Breast epithelium (tissue), 4 donors: Measurements from ENCODE around the gene DST. TPM values are rescaled to one million over a fixed set of nuclear protein-coding genes. Genes with fewer than 3 reads are reported as not detected.

Source experiments
- DNase-seq, 2 donors: peaks; one replicate each; pipeline ENCODE4 v3.0.0-alpha.2; 2019; ENCODE audit warnings: low spot score in 2 of 2
- H3K27ac ChIP-seq, 2 donors: fragments of 200-600 bp; sonication (generic) in 1 of 2; one replicate each; pipeline ENCODE4 v1.5.1; 2016 to 2019; ENCODE audit warnings: mild to moderate bottlenecking in 1 of 2
- H3K27me3 ChIP-seq, 2 donors: fragments of 200-600 bp; sonication (generic) in 1 of 2; one replicate each; pipeline versions ENCODE4 v1.5.1 to v1.6.0; 2017 to 2019; ENCODE audit warnings: control low read depth in 1 of 2, mild to moderate bottlenecking in 1 of 2
- H3K36me3 ChIP-seq: fragments of 200-600 bp; one replicate; pipeline ENCODE4 v1.5.1; 2019
- H3K4me1 ChIP-seq, 2 donors: fragments of 200-600 bp; sonication (generic); one replicate each; pipeline ENCODE4 v1.5.1; 2016 to 2019; ENCODE audit warnings: control low read depth in 1 of 2
- H3K4me3 ChIP-seq, 3 donors: fragments of 200-600 bp; sonication (generic); 1 replicate in 2 of 3; 2 replicates in 1 of 3; pipeline ENCODE4 v1.5.1; 2016 to 2019; ENCODE audit warnings: mild to moderate bottlenecking in 3 of 3, moderate library complexity in 2 of 3
- H3K9me3 ChIP-seq, 2 donors: fragments of 200-600 bp; sonication (generic) in 1 of 2; one replicate each; pipeline ENCODE4 v1.5.1; 2016 to 2019; ENCODE audit warnings: control low read depth in 1 of 2
- CTCF ChIP-seq, 3 donors: fragments of 450-650 bp; IDR thresholded peaks; one replicate each; pipeline ENCODE4 v1.5.1; 2016 to 2017; ENCODE audit warnings: antibody characterized with exemption in 3 of 3, mild to moderate bottlenecking in 3 of 3, moderate library complexity in 3 of 3
- POLR2A ChIP-seq: fragments of 450-650 bp; IDR thresholded peaks from one replicate; pipeline ENCODE4 v1.6.1; 2016; ENCODE audit warnings: antibody characterized with exemption, mild to moderate bottlenecking, moderate library complexity
- POLR2AphosphoS5 ChIP-seq, 3 donors: sonication (generic); formaldehyde crosslinking; IDR thresholded peaks; one replicate each; pipeline ENCODE4 v1.6.1; 2017; ENCODE audit warnings: antibody characterized with exemption in 3 of 3
- intact Hi-C: fragments of 100-400 bp; cut with DNase I; formaldehyde crosslinking; loops from one replicate; pipeline ENCODE4 v1.15.1; 2023; ENCODE audit warnings: low total_unique reads
- total RNA-seq, 3 donors: library from RNA; depleted of rRNA; stranded (reverse); fragments of >200 nt; gene quantifications; one replicate each; pipeline ENCODE4 v1.1.0, GENCODE V29; 2016

The DST gene
- total RNA-seq, 3 donors from 2014 or later: 272 to 1,354 (median 700) TPM

- intact Hi-C loops: no loop called here
- no peak overlapping the region for H3K27ac ChIP-seq
These were observed 95.0 kb downstream of the DST start for GRCh38 chr6:56547687-56548086.

GRCh38 chr6:56542364-56543331 is 100.0 kb downstream of the DST start:
- TF ChIP-seq CTCF (IDR thresholded peaks at IDR 0.05): no peak
- TF ChIP-seq POLR2A: peak; percentile 52
- peak; percentile 86 to 95 (median 94) for TF ChIP-seq POLR2AphosphoS5 (IDR thresholded peaks at IDR 0.05)
- peak; percentile 88 to 94 for DNase-seq
- H3K4me3 ChIP-seq: peak overlapping the region; percentile 62 to 71 (median 68)
- intact Hi-C loops: no loop called here
- peak overlapping the region; percentile 95 to 97 for H3K27ac ChIP-seq
- no peaks in the 10 kb centered on the region for H3K27me3 ChIP-seq
- no peaks in the 10 kb centered on the region for H3K36me3 ChIP-seq
- H3K4me1 ChIP-seq: peaks cover 0 to 5% of the 10 kb centered on the region in 2 donors
- no peaks in the 10 kb centered on the region for H3K9me3 ChIP-seq

More at GRCh38 chr6:56547687-56548086, 95.0 kb downstream of the DST start:
- no peaks in the 10 kb centered on the region for H3K9me3 ChIP-seq
- H3K36me3 ChIP-seq: no peaks in the 10 kb centered on the region
- DNase-seq: no peak
- H3K27me3 ChIP-seq: no peaks in the 10 kb centered on the region
- TF ChIP-seq POLR2A (no peak), CTCF (IDR thresholded peaks at IDR 0.05) (no peak), POLR2AphosphoS5 (IDR thresholded peaks at IDR 0.05) (no peak)
- peaks cover 0 to 5% of the 10 kb centered on the region in 2 donors for H3K4me1 ChIP-seq
- no peak overlapping the region for H3K4me3 ChIP-seq

GRCh38 chr6:56541741-56542360 is 100.8 kb downstream of the DST start:
- Histone ChIP-seq H3K4me3 (peak overlapping the region; percentile 62 to 71 (median 68)), H3K9me3 (no peaks in the 10 kb centered on the region), H3K36me3 (no peaks in the 10 kb centered on the region), H3K27me3 (no peaks in the 10 kb centered on the region), H3K4me1 (peaks cover 0 to 5% of the 10 kb centered on the region in 2 donors), H3K27ac (peak overlapping the region; percentile 95 to 97)
- no peak for DNase-seq
- intact Hi-C loops: no loop called here
- no peak for TF ChIP-seq CTCF (IDR thresholded peaks at IDR 0.05)
- TF ChIP-seq POLR2AphosphoS5 (IDR thresholded peaks at IDR 0.05): no peak
- TF ChIP-seq POLR2A: no peak

- H3K4me1 ChIP-seq: peaks cover 0 to 5% of the 10 kb centered on the region in 2 donors
- intact Hi-C loops: no loop called here
These were observed 101.6 kb downstream of the DST start for GRCh38 chr6:56541030-56541600.

More at GRCh38 chr6:56541030-56541600, 101.6 kb downstream of the DST start:
- no peak for DNase-seq
- no peaks in the 10 kb centered on the region for H3K27me3 ChIP-seq
- TF ChIP-seq CTCF (IDR thresholded peaks at IDR 0.05): no peak
- peak in 1 of 3 donors; percentile 30 for TF ChIP-seq POLR2AphosphoS5 (IDR thresholded peaks at IDR 0.05)
- peak overlapping the region; percentile 62 to 71 (median 68) for H3K4me3 ChIP-seq
- no peaks in the 10 kb centered on the region for H3K9me3 ChIP-seq
- peak overlapping the region; percentile 95 to 97 for H3K27ac ChIP-seq
- H3K36me3 ChIP-seq: no peaks in the 10 kb centered on the region
